Measurements from ENCODE around the gene SRRM1. TPM values are rescaled to one million over a fixed set of nuclear protein-coding genes. Genes with fewer than 3 reads are reported as not detected.

The SRRM1 gene
- total and polyA plus RNA-seq, 2 experiments from 2014 or later = 118 to 666 TPM

DNA sequence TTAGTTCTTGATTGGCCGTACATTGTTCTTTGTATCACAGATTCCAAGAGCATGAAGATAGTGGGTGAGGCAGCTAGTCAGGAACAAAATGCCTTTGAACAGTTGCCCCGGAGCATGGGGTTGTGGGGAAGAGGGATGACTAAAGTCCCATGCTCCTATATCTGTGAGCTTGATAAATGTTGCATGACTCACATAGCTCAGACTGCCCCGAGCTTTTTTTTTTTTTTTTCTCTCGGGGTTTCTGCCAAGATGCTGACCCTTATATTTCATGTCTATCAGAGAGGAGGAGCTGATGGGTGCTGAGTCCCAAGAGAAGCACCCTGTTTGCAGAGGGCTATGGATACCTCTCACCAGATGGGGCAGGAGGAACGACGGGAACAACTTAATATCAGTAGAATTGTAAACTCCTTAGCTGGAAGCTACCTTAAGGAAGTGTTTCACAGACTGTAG is 40.6 kb downstream of the SRRM1 start (continued):
- TF ChIP-seq, protein P1, sequence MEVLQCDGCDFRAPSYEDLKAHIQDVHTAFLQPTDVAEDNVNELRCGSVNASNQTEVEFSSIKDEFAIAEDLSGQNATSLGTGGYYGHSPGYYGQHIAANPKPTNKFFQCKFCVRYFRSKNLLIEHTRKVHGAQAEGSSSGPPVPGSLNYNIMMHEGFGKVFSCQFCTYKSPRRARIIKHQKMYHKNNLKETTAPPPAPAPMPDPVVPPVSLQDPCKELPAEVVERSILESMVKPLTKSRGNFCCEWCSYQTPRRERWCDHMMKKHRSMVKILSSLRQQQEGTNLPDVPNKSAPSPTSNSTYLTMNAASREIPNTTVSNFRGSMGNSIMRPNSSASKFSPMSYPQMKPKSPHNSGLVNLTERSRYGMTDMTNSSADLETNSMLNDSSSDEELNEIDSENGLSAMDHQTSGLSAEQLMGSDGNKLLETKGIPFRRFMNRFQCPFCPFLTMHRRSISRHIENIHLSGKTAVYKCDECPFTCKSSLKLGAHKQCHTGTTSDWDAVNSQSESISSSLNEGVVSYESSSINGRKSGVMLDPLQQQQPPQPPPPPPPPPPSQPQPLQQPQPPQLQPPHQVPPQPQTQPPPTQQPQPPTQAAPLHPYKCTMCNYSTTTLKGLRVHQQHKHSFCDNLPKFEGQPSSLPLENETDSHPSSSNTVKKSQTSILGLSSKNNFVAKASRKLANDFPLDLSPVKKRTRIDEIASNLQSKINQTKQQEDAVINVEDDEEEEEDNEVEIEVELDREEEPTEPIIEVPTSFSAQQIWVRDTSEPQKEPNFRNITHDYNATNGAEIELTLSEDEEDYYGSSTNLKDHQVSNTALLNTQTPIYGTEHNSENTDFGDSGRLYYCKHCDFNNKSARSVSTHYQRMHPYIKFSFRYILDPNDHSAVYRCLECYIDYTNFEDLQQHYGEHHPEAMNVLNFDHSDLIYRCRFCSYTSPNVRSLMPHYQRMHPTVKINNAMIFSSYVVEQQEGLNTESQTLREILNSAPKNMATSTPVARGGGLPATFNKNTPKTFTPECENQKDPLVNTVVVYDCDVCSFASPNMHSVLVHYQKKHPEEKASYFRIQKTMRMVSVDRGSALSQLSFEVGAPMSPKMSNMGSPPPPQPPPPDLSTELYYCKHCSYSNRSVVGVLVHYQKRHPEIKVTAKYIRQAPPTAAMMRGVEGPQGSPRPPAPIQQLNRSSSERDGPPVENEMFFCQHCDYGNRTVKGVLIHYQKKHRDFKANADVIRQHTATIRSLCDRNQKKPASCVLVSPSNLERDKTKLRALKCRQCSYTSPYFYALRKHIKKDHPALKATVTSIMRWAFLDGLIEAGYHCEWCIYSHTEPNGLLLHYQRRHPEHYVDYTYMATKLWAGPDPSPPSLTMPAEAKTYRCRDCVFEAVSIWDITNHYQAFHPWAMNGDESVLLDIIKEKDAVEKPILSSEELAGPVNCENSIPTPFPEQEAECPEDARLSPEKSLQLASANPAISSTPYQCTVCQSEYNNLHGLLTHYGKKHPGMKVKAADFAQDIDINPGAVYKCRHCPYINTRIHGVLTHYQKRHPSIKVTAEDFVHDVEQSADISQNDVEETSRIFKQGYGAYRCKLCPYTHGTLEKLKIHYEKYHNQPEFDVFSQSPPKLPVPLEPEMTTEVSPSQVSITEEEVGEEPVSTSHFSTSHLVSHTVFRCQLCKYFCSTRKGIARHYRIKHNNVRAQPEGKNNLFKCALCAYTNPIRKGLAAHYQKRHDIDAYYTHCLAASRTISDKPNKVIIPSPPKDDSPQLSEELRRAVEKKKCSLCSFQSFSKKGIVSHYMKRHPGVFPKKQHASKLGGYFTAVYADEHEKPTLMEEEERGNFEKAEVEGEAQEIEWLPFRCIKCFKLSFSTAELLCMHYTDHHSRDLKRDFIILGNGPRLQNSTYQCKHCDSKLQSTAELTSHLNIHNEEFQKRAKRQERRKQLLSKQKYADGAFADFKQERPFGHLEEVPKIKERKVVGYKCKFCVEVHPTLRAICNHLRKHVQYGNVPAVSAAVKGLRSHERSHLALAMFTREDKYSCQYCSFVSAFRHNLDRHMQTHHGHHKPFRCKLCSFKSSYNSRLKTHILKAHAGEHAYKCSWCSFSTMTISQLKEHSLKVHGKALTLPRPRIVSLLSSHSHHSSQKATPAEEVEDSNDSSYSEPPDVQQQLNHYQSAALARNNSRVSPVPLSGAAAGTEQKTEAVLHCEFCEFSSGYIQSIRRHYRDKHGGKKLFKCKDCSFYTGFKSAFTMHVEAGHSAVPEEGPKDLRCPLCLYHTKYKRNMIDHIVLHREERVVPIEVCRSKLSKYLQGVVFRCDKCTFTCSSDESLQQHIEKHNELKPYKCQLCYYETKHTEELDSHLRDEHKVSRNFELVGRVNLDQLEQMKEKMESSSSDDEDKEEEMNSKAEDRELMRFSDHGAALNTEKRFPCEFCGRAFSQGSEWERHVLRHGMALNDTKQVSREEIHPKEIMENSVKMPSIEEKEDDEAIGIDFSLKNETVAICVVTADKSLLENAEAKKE (CRISPR knock-in tag; IDR thresholded peaks at IDR 0.05) = no peak
- TF ChIP-seq NANOG (IDR thresholded peaks at IDR 0.05; ENCODE audit: borderline replicate concordance) (no peak), ZNF114 (CRISPR knock-in tag; IDR thresholded peaks at IDR 0.05) (no peak), EZH2phosphoT487 (IDR thresholded peaks at IDR 0.05; ENCODE audit: unreplicated experiment) (no peak), POLR2AphosphoS5 (IDR thresholded peaks at IDR 0.05; ENCODE audit: low read depth) (no peak), STAT1 (IDR thresholded peaks at IDR 0.05; ENCODE audit: unreplicated experiment) (no peak), ZNF331 (CRISPR knock-in tag; IDR thresholded peaks at IDR 0.05; ENCODE audit: low read depth) (no peak)
- TF ChIP-seq, protein P2, sequence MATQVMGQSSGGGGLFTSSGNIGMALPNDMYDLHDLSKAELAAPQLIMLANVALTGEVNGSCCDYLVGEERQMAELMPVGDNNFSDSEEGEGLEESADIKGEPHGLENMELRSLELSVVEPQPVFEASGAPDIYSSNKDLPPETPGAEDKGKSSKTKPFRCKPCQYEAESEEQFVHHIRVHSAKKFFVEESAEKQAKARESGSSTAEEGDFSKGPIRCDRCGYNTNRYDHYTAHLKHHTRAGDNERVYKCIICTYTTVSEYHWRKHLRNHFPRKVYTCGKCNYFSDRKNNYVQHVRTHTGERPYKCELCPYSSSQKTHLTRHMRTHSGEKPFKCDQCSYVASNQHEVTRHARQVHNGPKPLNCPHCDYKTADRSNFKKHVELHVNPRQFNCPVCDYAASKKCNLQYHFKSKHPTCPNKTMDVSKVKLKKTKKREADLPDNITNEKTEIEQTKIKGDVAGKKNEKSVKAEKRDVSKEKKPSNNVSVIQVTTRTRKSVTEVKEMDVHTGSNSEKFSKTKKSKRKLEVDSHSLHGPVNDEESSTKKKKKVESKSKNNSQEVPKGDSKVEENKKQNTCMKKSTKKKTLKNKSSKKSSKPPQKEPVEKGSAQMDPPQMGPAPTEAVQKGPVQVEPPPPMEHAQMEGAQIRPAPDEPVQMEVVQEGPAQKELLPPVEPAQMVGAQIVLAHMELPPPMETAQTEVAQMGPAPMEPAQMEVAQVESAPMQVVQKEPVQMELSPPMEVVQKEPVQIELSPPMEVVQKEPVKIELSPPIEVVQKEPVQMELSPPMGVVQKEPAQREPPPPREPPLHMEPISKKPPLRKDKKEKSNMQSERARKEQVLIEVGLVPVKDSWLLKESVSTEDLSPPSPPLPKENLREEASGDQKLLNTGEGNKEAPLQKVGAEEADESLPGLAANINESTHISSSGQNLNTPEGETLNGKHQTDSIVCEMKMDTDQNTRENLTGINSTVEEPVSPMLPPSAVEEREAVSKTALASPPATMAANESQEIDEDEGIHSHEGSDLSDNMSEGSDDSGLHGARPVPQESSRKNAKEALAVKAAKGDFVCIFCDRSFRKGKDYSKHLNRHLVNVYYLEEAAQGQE (IDR thresholded peaks at IDR 0.05; ENCODE audit: unreplicated experiment) = no peak
